SK-N-SH (cell line): ENCODE measurements around the gene NF2. TPM values are rescaled to one million over a fixed set of nuclear protein-coding genes. Genes with fewer than 3 reads are reported as not detected.

Experiments
- CTCF ChIA-PET: fragments of 300-600, 350-600 bp; formaldehyde crosslinking; extraction: SDS; loops from one replicate; lab custom pipeline; 2021; lab: Yijun Ruan, JAX
- POLR2A ChIA-PET: fragments of 350-600 bp; sonication (Branson Sonifier 250); formaldehyde crosslinking; extraction: SDS; loops from one replicate; lab custom pipeline; 2020; ENCODE audit warnings: antibody characterized with exemption, inconsistent platforms; lab: Yijun Ruan, JAX
- DNase-seq: peaks from one replicate; pipeline ENCODE4 v3.0.0; 2012
- H2AFZ ChIP-seq: fragments of 200-600 bp; sonication (generic); 2 replicates; pipeline ENCODE4 v1.8.1; 2016; ENCODE audit warnings: antibody characterized with exemption, mild to moderate bottlenecking, low read depth
- H3F3A ChIP-seq: fragments of 200-600 bp; sonication (generic); replicated peaks from 2 replicates; pipeline ENCODE3; 2016; ENCODE audit warnings: antibody characterized with exemption, mild to moderate bottlenecking; ENCODE audit not compliant: insufficient read depth
- H3K27ac ChIP-seq, 2 experiments: fragments of 200-500 bp in 1 of 2; fragments of 200-600 bp in 1 of 2; sonication (Bioruptor generic) in 1 of 2; sonication (generic), shearing (Covaris generic) in 1 of 2; 2 replicates each; pipeline versions ENCODE4 v1.5.1 to v1.6.1; 2014 to 2016; ENCODE audit warnings: low read depth in 2 of 2, inconsistent platforms in 1 of 2, low read length in 1 of 2, mild to moderate bottlenecking in 1 of 2, mixed read lengths in 1 of 2
- H3K27me3 ChIP-seq: fragments of 200-600 bp; sonication (generic), shearing (Covaris generic); 2 replicates; pipeline ENCODE4 v1.6.1; 2016; ENCODE audit warnings: mixed run types; ENCODE audit not compliant: insufficient read depth
- H3K36me3 ChIP-seq, 2 experiments: fragments of 200-500 bp in 1 of 2; fragments of 200-600 bp in 1 of 2; sonication (Bioruptor generic) in 1 of 2; sonication (generic) in 1 of 2; replicated peaks in 1 of 2; 2 replicates each; pipeline versions ENCODE3 to v1.5.1; 2014 to 2016; ENCODE audit warnings: low read length in 1 of 2, mild to moderate bottlenecking in 1 of 2; ENCODE audit not compliant: insufficient read depth in 2 of 2, control insufficient read depth in 1 of 2
- H3K4me1 ChIP-seq, 2 experiments: fragments of 200-500 bp in 1 of 2; fragments of 200-600 bp in 1 of 2; sonication (Bioruptor generic) in 1 of 2; sonication (generic), shearing (Covaris generic) in 1 of 2; 2 replicates each; pipeline versions ENCODE4 v1.5.1 to v1.6.1; 2014 to 2016; ENCODE audit warnings: low read depth in 1 of 2, low read length in 1 of 2, mixed run types in 1 of 2; ENCODE audit not compliant: insufficient read depth in 2 of 2, control insufficient read depth in 1 of 2
- H3K4me2 ChIP-seq: fragments of 200-600 bp; sonication (generic), shearing (Covaris generic); 2 replicates; pipeline ENCODE4 v1.6.1; 2017; ENCODE audit warnings: mixed run types
- H3K4me3 ChIP-seq, 2 experiments: fragments of 200-500 bp in 1 of 2; fragments of 200-600 bp in 1 of 2; sonication (Bioruptor generic) in 1 of 2; sonication (generic), shearing (Covaris generic) in 1 of 2; 2 replicates each; pipeline versions ENCODE4 v1.5.1 to v1.8.1; 2014 to 2016; ENCODE audit warnings: low read depth in 2 of 2, inconsistent platforms in 1 of 2, low read length in 1 of 2, mild to moderate bottlenecking in 1 of 2, mixed read lengths in 1 of 2, moderate library complexity in 1 of 2
- H3K79me2 ChIP-seq: fragments of 200-600 bp; sonication (generic); 2 replicates; pipeline ENCODE4 v1.8.1; 2017; ENCODE audit warnings: mild to moderate bottlenecking; ENCODE audit not compliant: insufficient read depth
- H3K9ac ChIP-seq: fragments of 200-600 bp; sonication (generic); 2 replicates; pipeline ENCODE4 v1.6.1; 2017; ENCODE audit warnings: mixed run types
- H3K9me2 ChIP-seq: fragments of 200-600 bp; sonication (generic); 2 replicates; pipeline ENCODE4 v1.6.1; 2017; ENCODE audit warnings: mixed run types
- H3K9me3 ChIP-seq: fragments of 200-600 bp; sonication (generic); 2 replicates; pipeline ENCODE4 v1.6.1; 2017; ENCODE audit warnings: mixed run types, mild to moderate bottlenecking, moderate library complexity
- H4K20me1 ChIP-seq: fragments of 200-600 bp; sonication (generic); 2 replicates; pipeline ENCODE4 v1.6.1; 2017; ENCODE audit warnings: mild to moderate bottlenecking, mixed run types; ENCODE audit not compliant: insufficient read depth
- GABPA ChIP-seq: IDR thresholded peaks from 2 replicates; pipeline ENCODE4 v1.4.0; 2012; ENCODE audit warnings: low read depth, mild to moderate bottlenecking
- MEF2A ChIP-seq: IDR thresholded peaks from 2 replicates; pipeline ENCODE4 v1.4.0; 2012; ENCODE audit warnings: low read depth, borderline replicate concordance
- MXI1 ChIP-seq: IDR thresholded peaks from 2 replicates; pipeline ENCODE4 v1.6.1; 2012; ENCODE audit warnings: mild to moderate bottlenecking, low read depth, low read length, improper control_type of control experiment
- NFIC ChIP-seq: IDR thresholded peaks from 2 replicates; pipeline ENCODE4 v1.4.0; 2012; ENCODE audit warnings: borderline replicate concordance
- POLR2AphosphoS5 ChIP-seq: IDR thresholded peaks from 2 replicates; pipeline ENCODE4 v1.6.1; 2012; ENCODE audit warnings: low read depth, low read length
- RAD21 ChIP-seq: IDR thresholded peaks from 2 replicates; pipeline ENCODE4 v1.6.1; 2012; ENCODE audit warnings: mild to moderate bottlenecking, low read length
- RCOR1 ChIP-seq: fragments of 150-350 bp; IDR thresholded peaks from 2 replicates; pipeline ENCODE4 v1.6.1; 2017; ENCODE audit warnings: antibody characterized with exemption, low read length
- TEAD4 ChIP-seq: IDR thresholded peaks from 2 replicates; pipeline ENCODE4 v1.4.0; 2012; ENCODE audit warnings: mild to moderate bottlenecking, borderline replicate concordance; ENCODE audit not compliant: insufficient read depth
- YY1 ChIP-seq: IDR thresholded peaks from 2 replicates; pipeline ENCODE4 v1.4.0; 2012; ENCODE audit warnings: low read depth, mild to moderate bottlenecking
- WGBS: methylation state at CpG from one replicate; pipeline ENCODE4 v1.1.6; 2017; ENCODE audit warnings: low lambda C conversion rate; 5-methylcytosine and 5-hydroxymethylcytosine counted together
- polyA plus RNA-seq, 3 experiments: library from polyadenylated mRNA; depleted of rRNA; stranded (reverse); fragments of >200 nt; gene quantifications; 2 replicates each; pipeline ENCODE4 v1.2.3, GENCODE V29; 2012
- TF ChIP-seq, protein P1 (sequence below): fragments of 150-350 bp; IDR thresholded peaks from 2 replicates; pipeline ENCODE4 v1.6.1; 2016; ENCODE audit warnings: mild to moderate bottlenecking, low read depth, low read length

Gene NF2
- polyA plus RNA-seq, 1 of the 3 experiments (the other 2 are of a cell fraction) = 44.1 TPM

DNA sequence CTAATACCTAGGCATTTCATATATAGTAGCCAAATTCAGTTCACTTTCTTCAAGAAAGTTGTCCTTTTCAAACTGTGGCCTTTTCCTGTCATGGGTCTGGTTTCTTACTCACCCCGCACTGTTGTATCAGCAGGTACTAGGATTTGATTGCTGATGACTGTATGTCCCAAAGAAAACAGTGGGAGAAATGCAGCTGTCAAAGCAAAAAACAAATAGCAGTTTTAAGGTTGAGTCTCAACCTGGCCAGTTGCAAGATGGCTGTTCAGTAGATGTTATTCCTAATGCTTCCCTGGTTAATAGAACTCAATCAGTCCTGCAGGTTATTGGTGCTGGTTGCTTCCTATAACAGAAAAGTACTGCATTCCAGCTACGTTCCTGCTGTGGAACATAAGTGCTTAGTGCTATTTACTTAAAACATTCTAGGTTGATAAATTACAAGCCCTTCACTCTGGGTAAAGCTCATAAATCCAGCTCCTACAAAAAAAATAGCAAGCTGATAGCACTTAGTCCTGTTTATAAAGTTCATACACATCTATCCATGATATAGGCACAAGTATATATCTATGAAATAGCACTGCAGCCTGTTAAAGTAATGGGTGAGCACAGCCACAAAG, 26.6 kb downstream of the NF2 start:
- Histone ChIP-seq H3K4me2 (no peak overlapping the region), H3K9ac (no peak overlapping the region), H3K27ac (no peak overlapping the region), H3F3A (peaks cover 17% of the 10 kb centered on the region), H4K20me1 (no peaks in the 10 kb centered on the region), H3K9me2 (no peaks in the 10 kb centered on the region), H3K79me2 (peaks cover 96% of the 10 kb centered on the region), H3K36me3 (no peaks in the 10 kb centered on the region), H3K4me1 (peaks cover 4 to 36% of the 10 kb centered on the region in 2 experiments; a peak in 3 of 4 replicates), H3K4me3 (no peak overlapping the region), H3K9me3 (no peaks in the 10 kb centered on the region), H3K27me3 (no peaks in the 10 kb centered on the region), H2AFZ (no peak overlapping the region)
- no peak for DNase-seq
- TF ChIP-seq YY1 (no peak), MEF2A (no peak), MXI1 (no peak), GABPA (no peak), POLR2AphosphoS5 (no peak)
- TF ChIP-seq, protein P1, sequence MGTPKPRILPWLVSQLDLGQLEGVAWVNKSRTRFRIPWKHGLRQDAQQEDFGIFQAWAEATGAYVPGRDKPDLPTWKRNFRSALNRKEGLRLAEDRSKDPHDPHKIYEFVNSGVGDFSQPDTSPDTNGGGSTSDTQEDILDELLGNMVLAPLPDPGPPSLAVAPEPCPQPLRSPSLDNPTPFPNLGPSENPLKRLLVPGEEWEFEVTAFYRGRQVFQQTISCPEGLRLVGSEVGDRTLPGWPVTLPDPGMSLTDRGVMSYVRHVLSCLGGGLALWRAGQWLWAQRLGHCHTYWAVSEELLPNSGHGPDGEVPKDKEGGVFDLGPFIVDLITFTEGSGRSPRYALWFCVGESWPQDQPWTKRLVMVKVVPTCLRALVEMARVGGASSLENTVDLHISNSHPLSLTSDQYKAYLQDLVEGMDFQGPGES = no peak
- WGBS = 96% methylated on average over 2 of the region's 2 CpGs
- ChIA-PET CTCF (interaction anchor here (1.4 to 7.8 kb wide), 4 partner anchors 60 to 460 kb away, joined by 3 to 53 read pairs (median 8); no protein-coding TSS in a partner anchor), POLR2A (interaction anchor here (1.2 kb wide), 1 partner anchor 15 kb away, joined by 4 read pairs; no protein-coding TSS in a partner anchor)

DNA sequence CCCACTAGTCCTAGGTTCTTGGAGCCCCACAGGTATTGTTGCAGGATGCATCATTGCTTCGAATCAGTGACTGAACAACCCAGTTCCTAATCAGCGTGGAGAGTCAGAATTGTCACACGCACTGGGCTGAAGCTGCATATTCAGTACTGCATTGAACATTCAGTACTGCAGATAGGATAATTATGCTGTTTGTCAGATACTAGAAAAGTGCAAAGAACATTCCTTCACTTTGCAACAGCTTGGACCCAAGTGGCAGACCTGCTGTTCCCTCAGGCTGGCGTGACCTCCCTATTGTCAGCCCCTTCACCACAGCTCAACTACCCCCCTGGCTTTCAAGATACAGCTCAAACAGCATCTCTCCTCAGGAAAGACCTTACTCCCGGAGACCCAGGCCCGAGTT, 27.6 kb downstream of the NF2 start:
- Histone ChIP-seq H3K9me3 (no peaks in the 10 kb centered on the region), H3K27ac (no peak overlapping the region), H3K36me3 (no peaks in the 10 kb centered on the region), H3F3A (peaks cover 7% of the 10 kb centered on the region), H3K9me2 (no peaks in the 10 kb centered on the region), H3K4me2 (no peak overlapping the region), H4K20me1 (0 out of 2 replicates have a peak, but pooled peaks cover 1% of the 10 kb centered on the region), H3K27me3 (no peaks in the 10 kb centered on the region), H3K9ac (no peak overlapping the region), H3K79me2 (peaks cover 96% of the 10 kb centered on the region), H3K4me1 (peaks cover 4 to 29% of the 10 kb centered on the region in 2 experiments; a peak in 3 of 4 replicates), H3K4me3 (no peak overlapping the region), H2AFZ (no peak overlapping the region)
- TF ChIP-seq TEAD4 (no peak), RAD21 (no peak), RCOR1 (no peak)
- CTCF ChIA-PET = interaction anchor here (1.6 to 7.8 kb wide), 3 partner anchors 59 to 459 kb away, joined by 3 to 53 read pairs (median 10); no protein-coding TSS in a partner anchor
- DNase-seq = no peak
- WGBS = 97% methylated on average over 6 of the region's 6 CpGs
- POLR2A ChIA-PET = interaction anchor here (0.6 kb wide), 1 partner anchor 438 kb away, joined by 3 read pairs; no protein-coding TSS in a partner anchor

DNA sequence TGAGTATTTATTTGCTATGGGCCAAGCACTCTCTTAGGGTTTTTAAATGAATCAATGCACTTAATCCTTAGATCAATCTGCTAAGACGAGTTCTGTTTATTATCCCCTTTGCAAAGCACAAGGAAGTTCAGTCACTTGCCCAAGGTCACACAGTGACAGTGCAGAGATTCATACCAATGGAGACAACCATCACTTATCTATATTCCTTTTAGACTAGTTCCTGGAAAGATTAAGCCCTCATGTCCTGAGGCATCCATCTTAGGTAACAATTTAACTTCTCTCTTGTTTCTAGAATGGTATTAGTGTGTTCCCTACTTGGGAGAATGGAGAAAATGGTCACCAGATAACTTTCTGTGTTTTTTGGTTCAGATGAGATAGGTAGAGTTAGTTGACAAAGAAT, 28.3 kb downstream of the NF2 start:
- H3K27me3 ChIP-seq = no peaks in the 10 kb centered on the region
- no peak overlapping the region for H3K4me2 ChIP-seq
- DNase-seq = no peak
- H3K36me3 ChIP-seq = no peaks in the 10 kb centered on the region
- no peak for TF ChIP-seq NFIC
- TF ChIP-seq YY1 = no peak
- H3K9me3 ChIP-seq = no peaks in the 10 kb centered on the region
- 0 out of 2 replicates have a peak, but pooled peaks cover 7% of the 10 kb centered on the region for H4K20me1 ChIP-seq
- H3K9ac ChIP-seq = no peak overlapping the region
- no peaks in the 10 kb centered on the region for H3K9me2 ChIP-seq
- peaks cover 98% of the 10 kb centered on the region for H3K79me2 ChIP-seq
- no peak overlapping the region for H3K27ac ChIP-seq
- peaks cover 4% of the 10 kb centered on the region for H3F3A ChIP-seq
- no peak overlapping the region for H3K4me3 ChIP-seq
- peaks cover 3 to 30% of the 10 kb centered on the region in 2 experiments; a peak in 3 of 4 replicates for H3K4me1 ChIP-seq
- 72% methylated on average over 1 of the region's 1 CpG for WGBS
- ChIA-PET CTCF (interaction anchor here (3.6 to 7.8 kb wide), 2 partner anchors 58 to 458 kb away, joined by 10 to 53 read pairs; no protein-coding TSS in a partner anchor), POLR2A (no interaction called here)
- H2AFZ ChIP-seq = no peak overlapping the region
